GM23338 (cell line): ENCODE measurements around the gene NUCB1. TPM values are rescaled to one million over a fixed set of nuclear protein-coding genes. Genes with fewer than 3 reads are reported as not detected.

Experiments
- ETS1 ChIP-seq: IDR thresholded peaks from 2 replicates; pipeline ENCODE4 v1.6.1; 2016; ENCODE audit warnings: antibody characterized with exemption
- JUNB ChIP-seq: IDR thresholded peaks from one replicate; pipeline ENCODE4 v1.6.1; 2016; ENCODE audit warnings: antibody characterized with exemption; ENCODE audit not compliant: unreplicated experiment
- NANOG ChIP-seq: IDR thresholded peaks from 2 replicates; pipeline ENCODE4 v1.6.1; 2016; ENCODE audit warnings: antibody characterized with exemption, borderline replicate concordance
- REST ChIP-seq: IDR thresholded peaks from one replicate; pipeline ENCODE4 v1.6.1; 2018; ENCODE audit warnings: antibody characterized with exemption; ENCODE audit not compliant: unreplicated experiment
- ZNF462 ChIP-seq: fragments of 250-450 bp; sonication (Bioruptor Pico); IDR thresholded peaks from 2 replicates; pipeline ENCODE4 v1.5.0; 2020; ENCODE audit warnings: mild to moderate bottlenecking, moderate library complexity
- polyA plus RNA-seq: library from polyadenylated mRNA; unstranded; fragments of >200 nt; fragmentation: Nextera tagmentation; extraction: Ambion mirVana; gene quantifications from 2 replicates; pipeline ENCODE4 v1.2.1, GENCODE V29; 2016
- total RNA-seq: library from RNA; depleted of rRNA; stranded (reverse); fragments of >200 nt; shearing (Covaris generic); gene quantifications from 2 replicates; pipeline ENCODE4 v1.2.3, GENCODE V29; 2014

The NUCB1 gene
- total and polyA plus RNA-seq, 2 experiments from 2014 or later = 57.1 to 163 TPM

GRCh38 chr19:48854103-48854502, 46.0 kb upstream of the NUCB1 start (continued):
- TF ChIP-seq ZNF462 (CRISPR knock-in tag) = no peak
- TF ChIP-seq NANOG = no peak
- TF ChIP-seq ETS1 = no peak
- no peak for TF ChIP-seq JUNB
- no peak for TF ChIP-seq REST
